Endothelial cell of umbilical vein (primary cell): ENCODE measurements around the gene CD80.

Source experiments
- CTCF ChIP-seq, 2 donors: IDR thresholded peaks; 1 replicate in 1 of 2; 2 replicates in 1 of 2; pipeline ENCODE4 v1.5.1; 2011; ENCODE audit warnings: low read length in 2 of 2, mild to moderate bottlenecking in 2 of 2, moderate library complexity in 2 of 2, control low read depth in 1 of 2, inconsistent platforms in 1 of 2, low read depth in 1 of 2; ENCODE audit not compliant: insufficient read depth in 1 of 2; ENCODE audit errors: extremely low read depth in 1 of 2
- EZH2 ChIP-seq: IDR thresholded peaks from 2 replicates; pipeline ENCODE4 v1.6.1; 2012; ENCODE audit warnings: borderline replicate concordance, low read depth, mild to moderate bottlenecking, moderate library complexity, low read length, inconsistent platforms; ENCODE audit not compliant: severe bottlenecking
- MYC ChIP-seq: IDR thresholded peaks from one replicate; pipeline ENCODE4 v1.6.1; 2011; ENCODE audit warnings: mild to moderate bottlenecking, low read depth, low read length
- POLR2A ChIP-seq: IDR thresholded peaks from 2 replicates; pipeline ENCODE4 v1.6.1; 2012; ENCODE audit warnings: low read depth, mild to moderate bottlenecking, control low read depth, low read length
- POLR2AphosphoS5 ChIP-seq: IDR thresholded peaks from 2 replicates; pipeline ENCODE4 v1.6.1; 2012; ENCODE audit warnings: low read depth, mild to moderate bottlenecking, control low read depth, low read length, moderate library complexity; ENCODE audit not compliant: insufficient read depth
- TF ChIP-seq, protein P1 (sequence below): IDR thresholded peaks from 2 replicates; pipeline ENCODE4 v1.6.1; 2011; ENCODE audit not compliant: insufficient read depth, insufficient read length

DNA sequence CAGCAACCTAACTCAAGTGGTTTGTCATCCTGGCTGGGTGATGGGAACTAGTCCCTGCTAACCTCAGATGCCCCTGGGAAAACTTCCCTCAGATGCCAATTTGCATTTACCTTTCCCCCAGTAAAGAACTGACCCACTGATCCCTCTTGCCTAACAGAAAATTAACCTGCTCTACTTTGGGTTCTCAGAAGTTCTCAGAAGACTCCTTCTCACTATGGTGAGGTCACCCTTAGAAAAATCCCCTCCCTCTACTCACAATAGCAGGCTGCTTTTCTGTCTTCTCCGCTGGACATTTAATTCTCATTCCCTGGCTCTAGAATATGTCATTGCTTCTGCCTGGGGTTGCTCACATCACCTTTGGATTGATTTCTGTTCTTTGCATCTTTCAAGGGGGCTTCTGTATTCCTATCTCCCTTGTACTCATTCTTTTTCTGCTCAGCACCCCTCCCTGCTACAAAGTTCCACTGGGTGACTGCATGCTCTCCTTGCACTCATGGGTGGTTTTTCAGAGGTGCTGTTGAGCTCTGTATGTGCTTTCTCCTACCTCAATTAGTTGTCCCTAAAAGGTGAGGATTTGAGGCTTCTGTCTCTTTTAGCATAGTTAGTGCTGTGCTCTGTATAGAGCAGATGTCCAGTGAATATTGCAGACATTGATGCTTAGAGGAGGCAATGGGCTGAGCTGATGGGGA, 39.1 kb upstream of the CD80 start:
- TF ChIP-seq CTCF (IDR thresholded peaks at IDR 0.05; ENCODE audit: extremely low read depth in 1 of 2, insufficient read depth in 1 of 2, low read depth in 1 of 2, low read length in 2 of 2) (no peak), POLR2A (no peak), POLR2AphosphoS5 (no peak), EZH2 (no peak), MYC (no peak)
- TF ChIP-seq, protein P1, sequence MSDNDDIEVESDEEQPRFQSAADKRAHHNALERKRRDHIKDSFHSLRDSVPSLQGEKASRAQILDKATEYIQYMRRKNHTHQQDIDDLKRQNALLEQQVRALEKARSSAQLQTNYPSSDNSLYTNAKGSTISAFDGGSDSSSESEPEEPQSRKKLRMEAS, result no peak
